ENCODE data around the gene DNAH11.

DNAH11 gene

DNA sequence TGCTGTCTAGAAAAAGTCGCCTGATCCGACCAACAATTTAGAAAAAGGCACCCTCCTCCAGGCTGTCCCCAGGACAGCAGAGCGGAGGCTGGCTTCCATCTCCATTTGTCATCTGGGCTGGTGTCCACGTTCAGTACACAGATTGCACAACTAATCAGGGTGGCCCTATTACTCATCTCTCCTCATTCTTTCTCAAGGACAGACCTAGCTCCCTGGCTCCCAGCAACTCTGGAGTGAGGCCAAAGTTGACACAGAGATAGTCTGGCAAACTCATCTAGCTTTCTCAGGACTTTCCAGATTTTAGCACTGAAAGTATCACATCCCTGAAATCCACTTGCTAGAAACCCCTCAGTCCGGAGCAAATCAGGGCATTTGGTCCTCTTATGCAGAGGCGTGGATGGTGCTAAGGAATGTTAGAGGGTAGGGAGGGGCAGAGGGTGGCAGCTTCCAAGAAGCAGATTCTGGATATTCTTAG, 75.1 kb downstream of the DNAH11 start:
- Mint-ChIP-seq H3K4me1 (no peaks in the 10 kb centered on the region), H3K27me3 (ENCODE audit: low read depth) (no peaks in the 10 kb centered on the region), H3K36me3 (ENCODE audit: low read depth) (no peaks in the 10 kb centered on the region), H3K4me3 (no peak overlapping the region), H3K9me3 (peaks cover 2% of the 10 kb centered on the region), H3K27ac (no peak overlapping the region)
- no peak for TF ChIP-seq CTCF (IDR thresholded peaks at IDR 0.05; ENCODE audit: unreplicated experiment in 3 of 3)

GRCh38 chr7:21618706-21619105, 75.9 kb downstream of the DNAH11 start:
- H3K27me3 Mint-ChIP-seq (ENCODE audit: low read depth): no peaks in the 10 kb centered on the region
- no peak for TF ChIP-seq CTCF (IDR thresholded peaks at IDR 0.05; ENCODE audit: unreplicated experiment in 3 of 3)
- peaks cover 2% of the 10 kb centered on the region for H3K9me3 Mint-ChIP-seq
- no peak overlapping the region for H3K4me3 Mint-ChIP-seq
- H3K4me1 Mint-ChIP-seq: no peaks in the 10 kb centered on the region
- no peaks in the 10 kb centered on the region for H3K36me3 Mint-ChIP-seq (ENCODE audit: low read depth)
- H3K27ac Mint-ChIP-seq: no peak overlapping the region

- Mint-ChIP-seq H3K36me3 (ENCODE audit: low read depth) (no peaks in the 10 kb centered on the region), H3K27me3 (ENCODE audit: low read depth) (no peaks in the 10 kb centered on the region), H3K4me1 (no peaks in the 10 kb centered on the region), H3K27ac (no peak overlapping the region), H3K9me3 (peaks cover 8% of the 10 kb centered on the region), H3K4me3 (no peak overlapping the region)
- TF ChIP-seq CTCF (IDR thresholded peaks at IDR 0.05; ENCODE audit: unreplicated experiment in 3 of 3): no peak
These were observed 77.2 kb downstream of the DNAH11 start for GRCh38 chr7:21620054-21620453.

DNA sequence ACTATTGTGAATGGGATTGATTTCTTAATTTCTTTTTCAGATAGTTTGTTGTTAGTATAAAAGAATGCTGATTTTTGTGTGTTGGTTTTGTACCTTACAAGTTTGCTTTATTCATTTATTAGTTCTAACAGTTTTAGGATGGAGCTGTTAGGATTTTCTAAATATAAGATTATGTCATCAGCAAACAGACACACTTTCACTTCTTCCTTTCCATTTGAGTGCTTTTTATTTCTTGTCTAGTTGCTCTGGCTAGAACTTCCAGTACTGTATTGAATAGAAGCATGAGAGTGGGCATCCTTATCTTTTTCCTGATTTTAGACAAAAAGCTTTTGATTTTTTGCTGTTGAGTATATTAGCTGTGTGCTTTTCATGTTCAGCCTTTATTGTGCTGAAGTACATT, 81.5 kb downstream of the DNAH11 start:
- no peaks in the 10 kb centered on the region for H3K36me3 Mint-ChIP-seq (ENCODE audit: low read depth)
- no peak for TF ChIP-seq CTCF (IDR thresholded peaks at IDR 0.05; ENCODE audit: unreplicated experiment in 3 of 3)
- no peak overlapping the region for H3K27ac Mint-ChIP-seq
- H3K4me3 Mint-ChIP-seq: no peak overlapping the region
- H3K9me3 Mint-ChIP-seq: peaks cover 8% of the 10 kb centered on the region
- no peaks in the 10 kb centered on the region for H3K27me3 Mint-ChIP-seq (ENCODE audit: low read depth)
- H3K4me1 Mint-ChIP-seq: no peaks in the 10 kb centered on the region

- Mint-ChIP-seq H3K9me3 (peaks cover 4% of the 10 kb centered on the region), H3K4me3 (no peak overlapping the region), H3K36me3 (ENCODE audit: low read depth) (no peaks in the 10 kb centered on the region), H3K4me1 (no peaks in the 10 kb centered on the region), H3K27me3 (ENCODE audit: low read depth) (no peaks in the 10 kb centered on the region), H3K27ac (no peak overlapping the region)
- TF ChIP-seq CTCF (IDR thresholded peaks at IDR 0.05; ENCODE audit: unreplicated experiment in 3 of 3): no peak
These were observed 93.9 kb downstream of the DNAH11 start for GRCh38 chr7:21636694-21637093.

DNA sequence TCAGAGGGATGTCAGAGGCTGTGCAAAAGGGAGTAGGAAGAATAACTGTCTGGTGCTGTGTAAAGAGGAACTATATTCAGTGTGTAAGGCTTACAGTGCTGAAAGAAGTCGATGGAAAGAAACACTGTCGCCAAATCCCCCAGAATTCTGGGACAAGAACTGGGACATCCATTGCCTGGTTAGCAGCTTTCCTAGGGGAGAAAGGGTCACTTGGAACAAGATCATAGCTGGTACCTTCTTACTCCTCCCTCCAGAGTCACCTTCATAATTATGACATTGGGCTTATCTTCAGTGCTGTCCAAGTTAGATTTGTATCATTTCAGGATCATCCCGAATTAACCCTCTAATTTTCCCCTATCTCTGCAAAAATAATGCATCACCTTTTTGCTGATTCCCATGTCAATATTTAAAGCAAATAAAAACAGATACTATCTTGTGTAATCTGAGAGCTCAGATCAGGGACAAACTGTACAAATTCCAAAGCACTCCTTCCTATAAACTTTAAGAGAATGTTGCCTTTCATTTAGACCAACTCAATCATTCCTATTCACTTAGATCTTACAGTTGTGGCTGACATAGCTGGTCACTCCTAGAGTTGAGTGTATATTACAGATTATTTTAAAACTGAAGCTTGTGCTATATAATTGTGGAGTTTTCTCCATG, 96.5 kb downstream of the DNAH11 start:
- Mint-ChIP-seq H3K27ac (no peak overlapping the region), H3K9me3 (no peaks in the 10 kb centered on the region)

More for the DNA sequence above, 96.5 kb downstream of the DNAH11 start:
- H3K27me3 Mint-ChIP-seq (ENCODE audit: low read depth): no peaks in the 10 kb centered on the region
- no peak for TF ChIP-seq CTCF (IDR thresholded peaks at IDR 0.05; ENCODE audit: unreplicated experiment in 3 of 3)
- no peak overlapping the region for H3K4me3 Mint-ChIP-seq
- no peaks in the 10 kb centered on the region for H3K36me3 Mint-ChIP-seq (ENCODE audit: low read depth)
- no peaks in the 10 kb centered on the region for H3K4me1 Mint-ChIP-seq

Data from nephron (organoid).